Stimulated activated CD8-positive, alpha-beta memory T cell treated with anti-CD3 and anti-CD28 coated beads, Interleukin-4, amount 100 ng/mL, for 48 hours (primary cell): ENCODE data around the gene CDH12.

Source experiments
- DNase-seq: peaks from one replicate; pipeline ENCODE4 v3.0.0-alpha.2; 2020

CDH12 gene

GRCh38 chr5:21919414-21920022, 933.6 kb downstream of the CDH12 start:
- DNase-seq, result no peak

GRCh38 chr5:21918451-21918850, 934.7 kb downstream of the CDH12 start:
- DNase-seq, result no peak

GRCh38 chr5:21910731-21911130, 942.4 kb downstream of the CDH12 start:
- DNase-seq, result no peak

DNA sequence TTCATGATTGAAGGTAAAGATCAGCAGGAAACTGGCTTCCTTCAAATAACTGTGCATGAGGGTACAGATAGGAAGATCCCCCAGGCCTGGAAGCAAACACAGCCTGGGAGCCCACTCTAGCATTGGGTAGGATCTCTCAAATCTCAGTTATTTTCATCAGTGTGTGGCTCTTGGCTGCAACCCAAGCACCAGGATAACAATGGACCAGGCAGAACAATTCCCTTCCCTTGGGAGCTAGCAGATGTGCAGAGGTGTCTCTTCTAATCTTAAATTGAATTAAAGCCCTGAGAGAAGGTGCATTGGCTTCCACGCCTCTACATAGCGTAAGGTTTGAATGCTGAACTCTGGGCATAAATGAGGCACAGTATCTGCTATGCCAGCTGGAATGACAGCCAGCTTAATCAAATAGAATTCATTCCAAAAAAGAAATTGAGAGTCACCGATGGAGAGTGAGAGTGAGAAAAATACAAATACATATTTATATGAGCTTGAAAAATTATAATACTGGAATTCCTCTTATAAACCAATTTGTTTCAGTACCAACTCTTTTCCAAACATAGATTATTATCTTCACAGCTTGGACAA, 957.3 kb downstream of the CDH12 start:
- DNase-seq, result no peak

DNA sequence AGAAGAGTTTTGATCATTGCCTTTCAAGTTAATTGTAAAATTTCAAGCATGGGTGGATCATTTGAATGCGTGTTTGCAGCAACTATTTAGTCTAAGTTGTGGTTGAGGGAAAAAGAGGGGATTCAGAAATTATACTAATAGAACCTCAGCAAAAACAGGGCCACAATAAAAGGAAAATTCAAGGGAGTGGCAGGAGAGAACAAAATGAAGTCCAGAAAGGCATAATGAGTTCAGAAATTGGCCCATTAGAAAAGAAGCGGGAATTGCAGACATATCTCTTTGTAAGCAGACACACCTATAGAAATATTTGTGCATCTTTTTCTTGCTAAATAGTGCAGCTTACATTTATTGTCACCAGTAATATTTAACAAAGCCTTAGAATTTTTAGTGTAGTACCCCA, 960.0 kb downstream of the CDH12 start:
- DNase-seq, result no peak

GRCh38 chr5:21889581-21889980, 963.6 kb downstream of the CDH12 start:
- DNase-seq, result no peak

- no peak for DNase-seq
Measured at GRCh38 chr5:21882074-21882745, 970.9 kb downstream of the CDH12 start.

DNA sequence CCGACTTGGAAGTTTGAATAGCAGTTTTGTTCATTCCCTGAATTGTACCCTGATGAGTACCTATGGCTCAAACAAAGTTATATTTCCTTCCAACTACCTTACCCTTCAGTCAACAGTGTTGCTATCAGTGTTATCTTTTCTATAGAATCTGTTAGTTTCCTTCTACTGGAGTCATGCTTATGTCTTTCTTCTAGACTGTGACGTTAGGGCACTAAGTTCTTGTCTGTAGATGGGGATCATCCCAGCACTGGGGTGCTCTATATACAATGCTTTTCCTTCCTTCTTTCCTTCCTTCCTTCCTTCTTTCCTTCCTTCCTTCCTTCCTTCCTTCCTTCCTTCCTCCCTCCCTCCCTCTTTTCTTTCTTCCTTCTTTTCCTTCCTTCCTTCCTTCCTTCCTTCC, 973.0 kb downstream of the CDH12 start:
- no peak for DNase-seq

DNA sequence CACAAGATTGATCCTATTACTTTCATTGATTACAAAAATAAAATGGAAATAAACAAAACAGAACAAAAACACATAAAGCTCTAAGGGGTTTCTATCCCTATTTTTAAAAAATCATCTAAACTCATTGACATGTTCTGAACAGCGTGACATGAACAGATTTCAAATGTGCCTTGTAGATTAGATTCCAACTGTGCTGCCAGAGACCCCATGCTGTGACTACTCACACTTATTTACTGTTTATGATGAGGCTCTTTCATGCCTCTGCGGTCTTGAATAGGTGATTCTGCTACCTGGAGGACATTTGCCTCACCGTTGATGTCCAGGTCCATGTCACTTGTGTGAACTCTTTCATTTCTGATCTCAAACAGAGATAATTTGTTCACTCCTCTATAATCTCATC, 990.2 kb downstream of the CDH12 start:
- no peak for DNase-seq

DNA sequence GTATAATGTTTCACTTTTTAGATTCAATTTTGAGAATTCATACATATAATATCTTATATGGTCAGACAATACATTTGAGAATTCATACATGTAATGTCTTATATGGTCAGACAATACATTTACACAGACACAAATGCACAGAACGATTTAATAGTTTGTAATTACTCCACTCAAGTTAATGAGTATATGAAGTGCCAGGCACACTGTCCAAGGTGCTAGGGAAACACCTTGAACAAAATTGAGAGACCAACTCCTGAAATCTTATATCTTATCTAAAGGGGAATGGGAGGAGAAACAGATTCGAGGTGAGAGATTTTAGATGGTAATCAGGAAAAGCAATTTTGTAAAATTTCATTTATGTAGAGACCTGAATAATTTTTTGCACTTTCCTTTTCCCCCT, 994.7 kb downstream of the CDH12 start:
- no peak for DNase-seq

- DNase-seq, result no peak
Measured at GRCh38 chr5:21856987-21857386, 996.2 kb downstream of the CDH12 start.

GRCh38 chr5:21847300-21847699, 1005.8 kb downstream of the CDH12 start:
- no peak for DNase-seq

DNA sequence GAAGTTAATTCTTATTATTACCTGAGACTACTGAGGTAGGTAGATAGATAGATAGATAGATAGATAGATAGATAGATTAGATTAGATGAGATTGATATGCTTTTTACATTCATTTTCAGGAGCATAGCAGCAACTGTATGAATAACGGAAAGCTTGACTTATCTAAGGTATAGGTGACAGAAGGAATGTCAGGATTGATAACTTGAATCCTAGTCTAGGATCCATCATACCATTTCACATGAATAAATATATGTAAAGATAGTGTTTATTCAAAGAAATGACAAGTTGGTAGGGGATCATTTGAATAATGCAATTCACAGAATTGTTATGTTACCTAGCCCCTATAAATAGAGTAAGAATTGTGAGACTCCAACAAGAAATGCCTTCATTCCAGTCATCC, 1008.2 kb downstream of the CDH12 start:
- no peak for DNase-seq

DNA sequence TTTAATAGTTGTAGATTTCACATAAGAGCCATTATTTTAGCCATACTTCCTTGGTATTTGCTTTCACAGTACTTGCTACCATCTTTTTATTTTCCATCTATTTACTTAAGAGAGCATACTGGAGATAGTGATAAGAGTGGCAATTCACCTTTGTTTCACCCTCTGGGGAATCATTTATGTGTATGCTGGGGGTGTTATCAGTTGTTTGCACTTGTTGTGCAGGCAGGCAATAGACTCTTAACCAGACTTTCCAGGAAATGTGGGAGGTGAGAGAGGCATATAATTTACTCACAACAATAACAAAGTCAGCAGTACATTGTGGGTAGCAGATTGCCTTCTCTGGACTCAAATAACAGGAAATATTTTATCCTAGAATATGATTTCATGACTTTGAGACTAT, 1018.3 kb downstream of the CDH12 start:
- no peak for DNase-seq

GRCh38 chr5:21831145-21831787, 1021.9 kb downstream of the CDH12 start:
- DNase-seq, result no peak

DNA sequence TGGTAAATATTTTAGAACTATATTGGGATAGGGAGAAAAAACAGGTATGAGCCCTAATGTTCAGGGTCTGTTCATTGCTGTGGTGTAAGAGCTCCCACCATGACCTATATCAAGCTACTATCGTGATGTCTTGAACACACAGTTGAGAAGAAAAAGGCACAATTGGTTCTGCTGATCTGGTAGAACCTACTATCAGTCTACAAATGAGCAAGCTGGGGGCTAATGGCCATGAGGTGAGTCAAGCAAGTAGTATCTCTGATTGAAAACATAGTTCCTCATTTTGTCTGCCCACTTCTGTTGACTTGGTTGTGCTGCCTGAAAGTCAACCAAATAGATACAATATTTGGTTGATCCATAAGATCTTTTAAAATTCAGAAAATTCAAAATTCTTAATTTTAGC, 1026.3 kb downstream of the CDH12 start:
- DNase-seq, result no peak

DNA sequence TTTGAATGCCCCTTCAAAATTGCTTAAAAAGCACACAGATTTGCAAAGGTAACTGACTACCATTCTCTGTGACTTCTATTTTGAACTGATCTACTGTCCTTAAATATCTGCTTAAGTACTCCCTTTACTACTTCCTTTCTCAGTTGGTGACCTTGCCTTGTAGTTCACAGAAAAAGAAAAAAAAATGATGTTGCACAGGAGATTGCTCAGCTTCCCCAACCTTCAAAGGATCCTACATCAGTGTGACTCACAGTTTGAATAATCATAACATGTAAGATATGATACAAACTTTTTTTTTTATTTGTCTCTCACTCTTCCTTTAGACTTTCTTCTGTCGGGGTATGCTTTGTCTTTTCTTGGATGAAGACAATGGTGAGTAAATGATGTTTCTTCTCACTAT, 1029.6 kb downstream of the CDH12 start:
- DNase-seq, result no peak

DNA sequence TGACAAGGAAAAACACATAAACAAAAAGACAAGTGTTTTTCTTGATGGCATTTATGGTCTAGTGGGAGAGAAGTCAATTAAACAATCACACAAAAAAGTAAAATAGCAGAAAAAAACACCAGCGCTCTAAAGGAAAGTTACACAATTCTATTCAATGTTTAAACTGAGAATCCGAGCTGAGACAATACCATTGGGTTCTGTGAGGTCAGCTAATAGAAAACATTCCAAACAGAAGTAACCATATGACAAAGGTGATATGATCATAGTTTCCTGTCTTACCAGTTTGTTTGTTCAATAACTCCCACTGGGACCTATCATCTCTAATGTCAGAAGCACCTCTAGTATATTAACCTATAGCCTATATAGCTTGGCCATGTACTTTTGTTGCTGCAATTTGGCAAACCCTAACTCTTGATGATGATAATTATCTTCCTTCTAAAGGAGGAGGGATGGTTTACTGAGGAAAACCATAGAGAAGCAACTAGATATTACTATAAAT, 1030.0 kb downstream of the CDH12 start:
- DNase-seq, result no peak

- DNase-seq, result no peak
Measured at GRCh38 chr5:21820527-21820926, 1032.6 kb downstream of the CDH12 start.

GRCh38 chr5:21818370-21818720, 1034.8 kb downstream of the CDH12 start:
- no peak for DNase-seq

- no peak for DNase-seq
Measured at GRCh38 chr5:21817668-21818369, 1035.3 kb downstream of the CDH12 start.

DNA sequence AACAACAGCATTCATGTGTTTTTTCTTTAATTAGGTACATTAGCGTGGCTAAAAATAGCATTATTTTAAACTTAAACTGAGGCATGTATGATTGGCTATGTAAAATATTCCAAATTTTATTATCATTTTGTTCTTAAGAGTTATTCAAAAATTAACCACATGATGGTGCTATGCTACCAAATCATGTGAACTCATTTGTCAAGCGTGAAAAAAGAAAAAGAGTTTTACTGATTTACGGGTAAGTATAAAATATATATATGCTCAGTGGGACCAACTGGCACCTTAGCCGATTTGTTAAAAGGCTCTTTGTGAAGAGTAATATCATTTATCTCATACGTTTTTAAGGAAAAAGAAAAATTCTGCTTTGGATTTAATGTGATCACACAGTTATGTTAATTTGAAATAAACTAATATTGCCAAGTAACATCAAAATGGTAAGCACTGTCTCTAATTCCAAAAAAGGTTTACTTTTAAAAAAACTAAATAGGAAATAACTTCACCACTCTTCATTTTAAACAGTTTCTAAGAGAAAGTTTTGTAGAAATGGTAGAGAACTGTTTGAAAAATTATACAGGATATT, 1042.3 kb downstream of the CDH12 start:
- no peak for DNase-seq

GRCh38 chr5:21809611-21810010, 1043.5 kb downstream of the CDH12 start:
- DNase-seq, result no peak
